Epithelial cell of esophagus (primary cell): ENCODE measurements around the gene LIN52.

Experiments used
- DNase-seq: peaks from one replicate; pipeline ENCODE4 v3.0.0; 2010; ENCODE audit warnings: low read depth
- H3K4me3 ChIP-seq: 2 replicates; pipeline ENCODE4 v1.5.1; 2011; ENCODE audit warnings: mild to moderate bottlenecking, low read length, control low read depth
- CTCF ChIP-seq: IDR thresholded peaks from 2 replicates; pipeline ENCODE4 v1.5.1; 2011; ENCODE audit warnings: low read depth, mild to moderate bottlenecking, low read length, control low read depth, inconsistent platforms; ENCODE audit not compliant: insufficient read depth; ENCODE audit errors: missing control alignments

Gene LIN52

GRCh38 chr14:74239848-74240793, 155.4 kb downstream of the LIN52 start:
- DNase-seq: no peak
- H3K4me3 ChIP-seq: no peak overlapping the region
- no peak for TF ChIP-seq CTCF

GRCh38 chr14:74240794-74241651, 156.3 kb downstream of the LIN52 start:
- H3K4me3 ChIP-seq: no peak overlapping the region
- no peak for DNase-seq
- no peak for TF ChIP-seq CTCF

- no peak for TF ChIP-seq CTCF
- no peak for DNase-seq
- no peak overlapping the region for H3K4me3 ChIP-seq
Observed at GRCh38 chr14:74241652-74242017, 156.9 kb downstream of the LIN52 start.

- no peak for TF ChIP-seq CTCF
- no peak for DNase-seq
- no peak overlapping the region for H3K4me3 ChIP-seq
Observed at GRCh38 chr14:74242021-74242779, 157.4 kb downstream of the LIN52 start.

- TF ChIP-seq CTCF: no peak
- no peak overlapping the region for H3K4me3 ChIP-seq
- no peak for DNase-seq
Observed at GRCh38 chr14:74242780-74243042, 158.0 kb downstream of the LIN52 start.

GRCh38 chr14:74243051-74243450, 158.3 kb downstream of the LIN52 start:
- no peak for TF ChIP-seq CTCF
- no peak for DNase-seq

More at GRCh38 chr14:74243051-74243450, 158.3 kb downstream of the LIN52 start:
- no peak overlapping the region for H3K4me3 ChIP-seq
